Measurements from ENCODE around the gene CTNNA3.

The CTNNA3 gene

GRCh38 chr10:66639371-66639770, 1056.6 kb downstream of the CTNNA3 start:
- H3K4me3 ChIP-seq (ENCODE audit: low read length) = no peak overlapping the region
- no peak for DNase-seq (ENCODE audit: low read depth)
- no peak for TF ChIP-seq CTCF (conservative IDR thresholded peaks at IDR 0.05; ENCODE audit: low read depth, low read length)

GRCh38 chr10:66637273-66638036, 1058.5 kb downstream of the CTNNA3 start:
- TF ChIP-seq CTCF (conservative IDR thresholded peaks at IDR 0.05; ENCODE audit: low read depth, low read length) = no peak
- H3K4me3 ChIP-seq (ENCODE audit: low read length) = no peak overlapping the region
- DNase-seq (ENCODE audit: low read depth) = no peak

GRCh38 chr10:66629996-66630395, 1066.0 kb downstream of the CTNNA3 start:
- DNase-seq (ENCODE audit: low read depth) = no peak
- no peak for TF ChIP-seq CTCF (conservative IDR thresholded peaks at IDR 0.05; ENCODE audit: low read depth, low read length)
- H3K4me3 ChIP-seq (ENCODE audit: low read length) = no peak overlapping the region

- H3K4me3 ChIP-seq (ENCODE audit: low read length) = no peak overlapping the region
- DNase-seq (ENCODE audit: low read depth) = no peak
- TF ChIP-seq CTCF (conservative IDR thresholded peaks at IDR 0.05; ENCODE audit: low read depth, low read length) = peak; percentile 47
Observed at GRCh38 chr10:66627156-66627555, 1068.8 kb downstream of the CTNNA3 start.

GRCh38 chr10:66625709-66626590, 1070.0 kb downstream of the CTNNA3 start:
- no peak for TF ChIP-seq CTCF (conservative IDR thresholded peaks at IDR 0.05; ENCODE audit: low read depth, low read length)
- H3K4me3 ChIP-seq (ENCODE audit: low read length) = no peak overlapping the region
- no peak for DNase-seq (ENCODE audit: low read depth)

GRCh38 chr10:66622050-66622449, 1073.9 kb downstream of the CTNNA3 start:
- TF ChIP-seq CTCF (conservative IDR thresholded peaks at IDR 0.05; ENCODE audit: low read depth, low read length) = no peak
- H3K4me3 ChIP-seq (ENCODE audit: low read length) = no peak overlapping the region
- DNase-seq (ENCODE audit: low read depth) = no peak

Data from retinal pigment epithelial cell (primary cell).